ENCODE data around the gene FBXO9.

DNA sequence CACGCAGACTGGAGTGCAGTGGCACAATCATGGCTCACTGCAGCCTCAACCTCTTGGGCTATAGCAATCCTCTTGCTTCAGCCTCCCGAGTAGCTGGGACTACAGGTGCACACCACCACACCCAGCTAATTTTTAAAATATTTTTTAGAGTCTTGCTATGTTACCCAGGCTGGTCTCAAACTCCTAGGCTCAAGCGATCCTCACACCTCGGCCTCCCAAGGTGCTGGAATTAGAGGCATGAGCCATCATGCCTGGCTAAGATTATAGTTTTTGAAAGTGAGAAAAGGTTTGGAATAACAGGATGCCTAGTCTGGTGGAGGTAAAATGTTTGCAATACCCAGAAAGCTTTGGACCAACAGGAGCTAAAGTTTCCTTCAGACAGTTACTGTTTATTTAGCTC lies 60.1 kb downstream of the FBXO9 start:
- TF ChIP-seq EZH2phosphoT487 (IDR thresholded peaks at IDR 0.05; ENCODE audit: low read depth): no peak
- no peak for TF ChIP-seq CTCF (IDR thresholded peaks at IDR 0.05; ENCODE audit: low read depth, low read length)
